ENCODE measurements around the gene CAB39L.

DNA sequence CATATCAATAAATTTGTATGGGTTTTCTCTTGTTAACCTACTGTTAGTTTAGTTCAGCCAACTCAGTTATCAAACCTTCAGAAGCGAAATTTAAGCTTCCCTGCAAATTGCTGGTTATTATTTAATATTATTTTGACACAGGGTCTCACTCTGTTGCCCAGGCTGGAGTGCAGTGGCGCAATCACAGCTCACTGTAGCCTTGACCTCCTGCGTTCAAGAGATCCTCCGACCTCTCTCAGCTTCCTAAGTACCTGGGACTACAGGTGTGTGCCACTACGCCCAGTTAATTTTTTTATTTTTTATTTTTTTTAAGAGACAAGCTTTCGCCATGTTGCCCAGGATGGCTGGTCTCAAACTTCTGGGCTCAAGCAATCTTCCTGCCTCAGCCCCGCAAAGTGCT, 6.2 kb downstream of the CAB39L start:
- TF ChIP-seq, protein P1, sequence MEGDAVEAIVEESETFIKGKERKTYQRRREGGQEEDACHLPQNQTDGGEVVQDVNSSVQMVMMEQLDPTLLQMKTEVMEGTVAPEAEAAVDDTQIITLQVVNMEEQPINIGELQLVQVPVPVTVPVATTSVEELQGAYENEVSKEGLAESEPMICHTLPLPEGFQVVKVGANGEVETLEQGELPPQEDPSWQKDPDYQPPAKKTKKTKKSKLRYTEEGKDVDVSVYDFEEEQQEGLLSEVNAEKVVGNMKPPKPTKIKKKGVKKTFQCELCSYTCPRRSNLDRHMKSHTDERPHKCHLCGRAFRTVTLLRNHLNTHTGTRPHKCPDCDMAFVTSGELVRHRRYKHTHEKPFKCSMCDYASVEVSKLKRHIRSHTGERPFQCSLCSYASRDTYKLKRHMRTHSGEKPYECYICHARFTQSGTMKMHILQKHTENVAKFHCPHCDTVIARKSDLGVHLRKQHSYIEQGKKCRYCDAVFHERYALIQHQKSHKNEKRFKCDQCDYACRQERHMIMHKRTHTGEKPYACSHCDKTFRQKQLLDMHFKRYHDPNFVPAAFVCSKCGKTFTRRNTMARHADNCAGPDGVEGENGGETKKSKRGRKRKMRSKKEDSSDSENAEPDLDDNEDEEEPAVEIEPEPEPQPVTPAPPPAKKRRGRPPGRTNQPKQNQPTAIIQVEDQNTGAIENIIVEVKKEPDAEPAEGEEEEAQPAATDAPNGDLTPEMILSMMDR (IDR thresholded peaks at IDR 0.05), result no peak
- no peak for TF ChIP-seq POLR2A (IDR thresholded peaks at IDR 0.05)
